ENCODE results near the gene LMX1B.

The LMX1B gene

GRCh38 chr9:126658201-126658825 is 44.6 kb downstream of the LMX1B start:
- in situ Hi-C loops (cut with MboI; ENCODE audit: low sequenced_read_pairs, unreplicated experiment), result no loop called here
- TF ChIP-seq CTCF (IDR thresholded peaks at IDR 0.05; ENCODE audit: borderline replicate concordance, control extremely low read depth, extremely low read depth, insufficient read depth, missing control alignments), result no peak
- DNase-seq (ENCODE audit: low spot score), result no peak

- no peak for DNase-seq (ENCODE audit: low spot score)
- TF ChIP-seq CTCF (IDR thresholded peaks at IDR 0.05; ENCODE audit: borderline replicate concordance, control extremely low read depth, extremely low read depth, insufficient read depth, missing control alignments), result no peak
- in situ Hi-C loops (cut with MboI; ENCODE audit: low sequenced_read_pairs, unreplicated experiment), result no loop called here
Observed at GRCh38 chr9:126658956-126659555, 45.3 kb downstream of the LMX1B start.

GRCh38 chr9:126661122-126661520 is 47.4 kb downstream of the LMX1B start:
- no peak for TF ChIP-seq CTCF (IDR thresholded peaks at IDR 0.05; ENCODE audit: borderline replicate concordance, control extremely low read depth, extremely low read depth, insufficient read depth, missing control alignments)
- in situ Hi-C loops (cut with MboI; ENCODE audit: low sequenced_read_pairs, unreplicated experiment), result no loop called here
- DNase-seq (ENCODE audit: low spot score), result no peak

GRCh38 chr9:126661521-126662251 is 48.0 kb downstream of the LMX1B start:
- in situ Hi-C loops (cut with MboI; ENCODE audit: low sequenced_read_pairs, unreplicated experiment), result no loop called here
- no peak for TF ChIP-seq CTCF (IDR thresholded peaks at IDR 0.05; ENCODE audit: borderline replicate concordance, control extremely low read depth, extremely low read depth, insufficient read depth, missing control alignments)
- DNase-seq (ENCODE audit: low spot score), result no peak

- no peak for TF ChIP-seq CTCF (IDR thresholded peaks at IDR 0.05; ENCODE audit: borderline replicate concordance, control extremely low read depth, extremely low read depth, insufficient read depth, missing control alignments)
- in situ Hi-C loops (cut with MboI; ENCODE audit: low sequenced_read_pairs, unreplicated experiment), result no loop called here
- DNase-seq (ENCODE audit: low spot score), result no peak
Observed at GRCh38 chr9:126663661-126664072, 49.9 kb downstream of the LMX1B start.

GRCh38 chr9:126664900-126665643 is 51.3 kb downstream of the LMX1B start:
- no peak for DNase-seq (ENCODE audit: low spot score)
- no peak for TF ChIP-seq CTCF (IDR thresholded peaks at IDR 0.05; ENCODE audit: borderline replicate concordance, control extremely low read depth, extremely low read depth, insufficient read depth, missing control alignments)
- in situ Hi-C loops (cut with MboI; ENCODE audit: low sequenced_read_pairs, unreplicated experiment), result no loop called here
